B cell (primary cell): ENCODE measurements around the gene ZNF33A.

Source experiments
- EZH2 ChIP-seq: IDR thresholded peaks from 2 replicates; pipeline ENCODE4 v1.6.1; 2012; ENCODE audit warnings: borderline replicate concordance, low read depth, mild to moderate bottlenecking, moderate library complexity, low read length; ENCODE audit not compliant: insufficient read depth, poor library complexity, severe bottlenecking
- TF ChIP-seq, protein P1 (sequence below): fragments of 200-600 bp; IDR thresholded peaks from one replicate; pipeline ENCODE4 v1.8.0; 2022; ENCODE audit warnings: antibody characterized with exemption, mild to moderate bottlenecking

DNA sequence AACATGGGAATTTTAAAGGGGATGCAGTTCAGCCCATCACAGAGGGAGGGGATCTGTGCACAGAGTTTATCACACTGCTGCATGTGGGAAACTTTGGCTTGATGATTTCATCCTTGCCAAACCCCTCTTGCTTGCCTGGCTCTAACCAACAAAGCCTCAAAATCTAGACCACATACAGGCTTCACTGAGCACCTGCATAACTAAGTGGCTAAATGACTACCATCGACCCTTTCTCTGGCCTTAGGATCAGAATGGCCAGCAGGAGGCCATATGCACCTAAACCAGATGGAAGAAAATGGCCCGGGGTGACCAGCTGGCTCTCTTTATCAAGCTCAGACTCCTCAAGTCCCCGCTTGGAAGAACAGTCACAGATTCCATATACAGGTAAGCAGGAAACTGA, 18.4 kb upstream of the ZNF33A start:
- TF ChIP-seq, protein P1, sequence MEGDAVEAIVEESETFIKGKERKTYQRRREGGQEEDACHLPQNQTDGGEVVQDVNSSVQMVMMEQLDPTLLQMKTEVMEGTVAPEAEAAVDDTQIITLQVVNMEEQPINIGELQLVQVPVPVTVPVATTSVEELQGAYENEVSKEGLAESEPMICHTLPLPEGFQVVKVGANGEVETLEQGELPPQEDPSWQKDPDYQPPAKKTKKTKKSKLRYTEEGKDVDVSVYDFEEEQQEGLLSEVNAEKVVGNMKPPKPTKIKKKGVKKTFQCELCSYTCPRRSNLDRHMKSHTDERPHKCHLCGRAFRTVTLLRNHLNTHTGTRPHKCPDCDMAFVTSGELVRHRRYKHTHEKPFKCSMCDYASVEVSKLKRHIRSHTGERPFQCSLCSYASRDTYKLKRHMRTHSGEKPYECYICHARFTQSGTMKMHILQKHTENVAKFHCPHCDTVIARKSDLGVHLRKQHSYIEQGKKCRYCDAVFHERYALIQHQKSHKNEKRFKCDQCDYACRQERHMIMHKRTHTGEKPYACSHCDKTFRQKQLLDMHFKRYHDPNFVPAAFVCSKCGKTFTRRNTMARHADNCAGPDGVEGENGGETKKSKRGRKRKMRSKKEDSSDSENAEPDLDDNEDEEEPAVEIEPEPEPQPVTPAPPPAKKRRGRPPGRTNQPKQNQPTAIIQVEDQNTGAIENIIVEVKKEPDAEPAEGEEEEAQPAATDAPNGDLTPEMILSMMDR: no peak
- TF ChIP-seq EZH2: no peak
